HG03064 (cell line): ENCODE data around the gene AKT3.

Experiments used
- ATAC-seq: cut with Tn5 transposase; IDR thresholded peaks from one replicate; pipeline ENCODE4 v1.9.1; 2021; ENCODE audit warnings: low read depth; ENCODE audit not compliant: unreplicated experiment

Gene AKT3

DNA sequence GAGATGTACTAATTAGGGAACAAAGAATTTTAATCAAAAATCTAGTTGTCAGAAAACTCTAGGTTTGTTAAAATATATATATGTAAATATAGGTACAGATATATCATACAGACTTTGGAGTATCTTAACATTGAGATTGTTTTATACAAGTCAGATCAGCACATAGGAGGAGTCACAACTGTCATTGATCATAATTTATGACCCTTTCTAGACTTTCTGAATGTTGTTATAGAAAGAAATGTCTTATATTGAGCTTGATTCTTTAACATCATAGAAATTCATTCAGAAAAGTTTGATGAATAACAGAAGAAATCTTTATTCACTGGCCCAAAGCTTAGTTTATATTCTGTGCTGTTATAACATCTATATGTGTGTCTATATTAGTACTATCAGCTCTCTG is 408.4 kb downstream of the AKT3 start:
- ATAC-seq: no peak

DNA sequence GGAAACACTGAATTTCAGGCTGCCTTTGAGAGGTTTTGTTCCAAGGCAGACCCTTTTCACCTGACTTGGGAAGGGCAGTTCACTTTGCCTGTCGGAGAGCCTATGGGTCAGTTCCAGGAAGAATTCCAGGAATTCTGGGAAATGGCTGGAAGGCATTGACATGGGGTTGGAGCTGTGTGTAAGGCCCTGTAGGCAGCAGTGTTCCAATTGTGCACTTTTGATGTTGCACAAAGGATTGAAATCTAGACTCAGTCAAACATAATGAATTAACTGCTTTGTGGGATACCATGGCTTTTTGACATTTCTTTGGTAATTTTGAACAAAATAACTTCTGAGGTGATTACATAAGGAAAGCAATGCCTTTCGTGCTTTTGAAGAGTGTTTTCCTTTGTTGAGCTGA is 409.6 kb downstream of the AKT3 start:
- ATAC-seq: no peak

DNA sequence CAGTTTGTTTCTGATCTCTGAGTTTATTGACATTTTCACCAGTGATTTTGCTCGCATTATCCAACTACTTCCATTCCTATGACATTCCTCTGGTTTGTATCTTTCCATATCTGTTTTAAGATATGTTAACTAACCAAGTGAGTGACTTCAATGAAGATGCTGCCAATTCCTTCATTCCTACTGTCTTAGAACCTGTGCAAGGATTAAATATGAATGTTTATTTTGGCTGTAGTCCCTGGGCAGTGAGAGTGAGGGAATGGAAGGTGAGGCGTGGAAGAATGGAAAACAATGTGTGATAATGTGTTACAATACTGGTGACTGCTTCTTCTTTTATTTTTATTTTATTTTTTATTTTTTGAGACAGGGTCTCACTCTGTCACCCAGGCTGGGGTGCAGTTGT is 411.2 kb downstream of the AKT3 start:
- no peak for ATAC-seq
